B cell (primary cell): ENCODE results near the gene SDK2. TPM values are rescaled to one million over a fixed set of nuclear protein-coding genes. Genes with fewer than 3 reads are reported as not detected.

Experiments
- ATAC-seq: fragments of 200-7000 bp; cut with Tn5 transposase; one replicate; pipeline ENCODE4 v1.10.0; 2021; ENCODE audit warnings: low read depth, mild to moderate bottlenecking, moderate number of reproducible peaks, moderate library complexity
- CTCF ChIA-PET: fragments of 350-600 bp; sonication (Branson Sonifier 250); formaldehyde crosslinking; loops from one replicate; lab custom pipeline; 2021; ENCODE audit warnings: antibody characterized with exemption, inconsistent platforms; lab: Charles Lee
- POLR2A ChIA-PET: fragments of 350-600 bp; sonication (Branson Sonifier 250); formaldehyde crosslinking; loops from one replicate; lab custom pipeline; 2021; ENCODE audit warnings: antibody characterized with exemption; lab: Charles Lee
- DNase-seq: peaks from one replicate; pipeline ENCODE4 v3.0.0; 2013
- H2AFZ ChIP-seq: 2 replicates; pipeline ENCODE4 v1.6.1; 2012; ENCODE audit warnings: mild to moderate bottlenecking, low read depth, low read length; ENCODE audit not compliant: insufficient read depth, poor library complexity, severe bottlenecking
- H3K27ac ChIP-seq, 2 donors: 1 replicate in 1 of 2; 2 replicates in 1 of 2; pipeline ENCODE4 v1.5.1; 2012 to 2013; ENCODE audit warnings: low read length in 2 of 2, mild to moderate bottlenecking in 2 of 2, moderate library complexity in 1 of 2
- H3K27me3 ChIP-seq, 4 experiments: fragments of 200-600 bp in 1 of 4; sonication (generic) in 1 of 4; replicated peaks in 1 of 4; 1 replicate in 2 of 4; 2 replicates in 2 of 4; pipeline versions ENCODE4 v1.6.1 to v1.7.0; 2013 to 2016; ENCODE audit warnings: low read length in 3 of 4, mild to moderate bottlenecking in 2 of 4, mixed read lengths in 1 of 4, moderate library complexity in 1 of 4; ENCODE audit not compliant: insufficient read depth in 4 of 4, control insufficient read depth in 3 of 4; ENCODE audit errors: control extremely low read depth in 1 of 4
- H3K36me3 ChIP-seq, 2 experiments: replicated peaks in 1 of 2; 1 replicate in 1 of 2; 2 replicates in 1 of 2; pipeline versions ENCODE4 v1.6.1 to v1.7.1; 2013; ENCODE audit warnings: low read length in 1 of 2; ENCODE audit not compliant: insufficient read depth in 2 of 2, control insufficient read depth in 1 of 2; ENCODE audit errors: control extremely low read depth in 1 of 2, extremely low read depth in 1 of 2
- H3K4me1 ChIP-seq, 2 donors: fragments of 200-600 bp in 1 of 2; sonication (generic) in 1 of 2; 1 replicate in 1 of 2; 2 replicates in 1 of 2; pipeline versions ENCODE4 v1.5.1 to v1.6.1; 2013 to 2017; ENCODE audit warnings: low read length in 2 of 2; ENCODE audit not compliant: control insufficient read depth in 2 of 2, insufficient read depth in 2 of 2
- H3K4me2 ChIP-seq: replicated peaks from 2 replicates; pipeline ENCODE3; 2012; ENCODE audit warnings: mild to moderate bottlenecking, low read depth, low read length; ENCODE audit not compliant: poor library complexity, severe bottlenecking
- H3K4me3 ChIP-seq, 5 experiments: fragments of 200-600 bp in 1 of 5; sonication (generic) in 1 of 5; 1 replicate in 3 of 5; 2 replicates in 2 of 5; pipeline versions ENCODE4 v1.5.1 to v1.7.0; 2011 to 2016; ENCODE audit warnings: low read length in 4 of 5, mild to moderate bottlenecking in 4 of 5, low read depth in 2 of 5, control low read depth in 1 of 5, moderate library complexity in 1 of 5; ENCODE audit not compliant: insufficient read depth in 1 of 5; ENCODE audit errors: control extremely low read depth in 1 of 5, extremely low read depth in 1 of 5
- H3K79me2 ChIP-seq: fragments of 200-600 bp; sonication (generic); one replicate; pipeline ENCODE4 v1.6.0; 2016; ENCODE audit warnings: low read length; ENCODE audit not compliant: control insufficient read depth, insufficient read depth
- H3K9ac ChIP-seq: fragments of 200-600 bp; sonication (generic); 2 replicates; pipeline ENCODE4 v1.6.1; 2017; ENCODE audit warnings: mild to moderate bottlenecking, low read length, moderate library complexity
- H3K9me3 ChIP-seq, 3 donors: one replicate each; pipeline versions ENCODE4 v1.6.1 to v1.7.1; 2013; ENCODE audit warnings: low read length in 2 of 3; ENCODE audit not compliant: control insufficient read depth in 2 of 3, insufficient read depth in 1 of 3; ENCODE audit errors: control extremely low read depth in 1 of 3
- H4K20me1 ChIP-seq: 2 replicates; pipeline ENCODE4 v1.6.0; 2012; ENCODE audit warnings: mild to moderate bottlenecking, low read length; ENCODE audit not compliant: insufficient read depth, control insufficient read depth, poor library complexity, severe bottlenecking
- H3K27ac Mint-ChIP-seq: one replicate; pipeline ENCODE4 v1.8.0; 2021; ENCODE audit warnings: mixed read lengths
- H3K27me3 Mint-ChIP-seq: one replicate; pipeline ENCODE4 v1.8.0; 2021; ENCODE audit warnings: mixed read lengths
- H3K4me1 Mint-ChIP-seq: one replicate; pipeline ENCODE4 v1.8.0; 2021; ENCODE audit warnings: mixed read lengths
- H3K4me3 Mint-ChIP-seq: one replicate; pipeline ENCODE4 v1.8.0; 2021; ENCODE audit warnings: mixed read lengths
- H3K9me3 Mint-ChIP-seq: one replicate; pipeline ENCODE4 v1.8.0; 2022; ENCODE audit warnings: mixed read lengths; ENCODE audit not compliant: insufficient read depth
- EZH2 ChIP-seq: IDR thresholded peaks from 2 replicates; pipeline ENCODE4 v1.6.1; 2012; ENCODE audit warnings: borderline replicate concordance, low read depth, mild to moderate bottlenecking, moderate library complexity, low read length; ENCODE audit not compliant: insufficient read depth, poor library complexity, severe bottlenecking
- WGBS: methylation state at CpG from one replicate; pipeline ENCODE4 v1.1.5; 2013; ENCODE audit warnings: missing lambda C conversion rate; ENCODE audit not compliant: insufficient coverage; 5-methylcytosine and 5-hydroxymethylcytosine counted together
- intact Hi-C: fragments of 100-400 bp; cut with micrococcal nuclease; formaldehyde crosslinking; loops from one replicate; pipeline ENCODE4 v1.10.0; 2022
- polyA plus RNA-seq: library from polyadenylated mRNA; depleted of rRNA; stranded (reverse); fragments of >200 nt; gene quantifications from 2 replicates; pipeline ENCODE4 v1.2.3, GENCODE V29; 2012
- total RNA-seq, 2 donors: library from RNA; stranded (reverse); fragments of 120-200 nt in 1 of 2; gene quantifications; 1 replicate in 1 of 2; 2 replicates in 1 of 2; pipeline versions ENCODE4 v1.2.3 to v1.2.4, GENCODE V29; 2013 to 2022
- TF ChIP-seq, protein P1 (sequence below): fragments of 200-600 bp; IDR thresholded peaks from one replicate; pipeline ENCODE4 v1.8.0; 2022; ENCODE audit warnings: antibody characterized with exemption, mild to moderate bottlenecking

The SDK2 gene
- total and polyA plus RNA-seq, 2 donors (not counting 1 experiment from before 2014, with no cell fraction given): 3.2 to 13.0 TPM

DNA sequence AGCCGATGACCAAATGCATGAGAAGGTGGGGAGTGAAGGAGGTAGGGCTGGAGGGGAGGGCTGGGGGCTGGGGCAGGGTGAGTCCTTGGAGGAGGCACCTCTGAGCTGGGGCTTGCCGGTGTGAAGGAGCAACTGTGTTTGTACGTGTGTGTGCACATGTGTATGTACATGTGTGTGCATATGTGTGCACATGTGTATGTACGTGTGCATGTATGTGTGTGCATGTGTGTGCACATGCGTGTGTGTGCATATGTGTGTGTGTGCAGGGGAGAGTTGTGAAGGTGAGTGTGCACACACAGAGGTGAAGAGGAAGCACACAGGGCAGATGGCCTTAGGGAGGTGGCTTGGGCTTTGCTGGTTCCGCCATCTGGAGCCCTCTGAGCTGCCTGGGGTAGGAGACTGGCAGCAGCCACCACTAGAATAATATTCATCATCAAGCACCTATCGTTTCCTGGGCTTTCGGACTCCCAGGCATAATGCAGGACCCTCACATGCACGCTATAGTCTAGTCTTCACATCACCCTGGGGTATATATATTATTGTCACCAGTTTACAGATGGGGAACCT is 211.5 kb downstream of the SDK2 start:
- intact Hi-C loops: no loop called here

More for the DNA sequence above, 211.5 kb downstream of the SDK2 start:
- H3K27ac ChIP-seq: no peak overlapping the region
- WGBS: 93% methylated on average over 5 of the region's 9 CpGs
- no peak overlapping the region for H3K4me3 ChIP-seq
- ATAC-seq (no peak), DNase-seq (no peak)
- H3K27me3 ChIP-seq: no peaks in the 10 kb centered on the region
- POLR2A ChIA-PET: no interaction called here
- H3K4me3 Mint-ChIP-seq: no peak overlapping the region
- no peak overlapping the region for H2AFZ ChIP-seq
- TF ChIP-seq EZH2: no peak
- TF ChIP-seq, protein P1, sequence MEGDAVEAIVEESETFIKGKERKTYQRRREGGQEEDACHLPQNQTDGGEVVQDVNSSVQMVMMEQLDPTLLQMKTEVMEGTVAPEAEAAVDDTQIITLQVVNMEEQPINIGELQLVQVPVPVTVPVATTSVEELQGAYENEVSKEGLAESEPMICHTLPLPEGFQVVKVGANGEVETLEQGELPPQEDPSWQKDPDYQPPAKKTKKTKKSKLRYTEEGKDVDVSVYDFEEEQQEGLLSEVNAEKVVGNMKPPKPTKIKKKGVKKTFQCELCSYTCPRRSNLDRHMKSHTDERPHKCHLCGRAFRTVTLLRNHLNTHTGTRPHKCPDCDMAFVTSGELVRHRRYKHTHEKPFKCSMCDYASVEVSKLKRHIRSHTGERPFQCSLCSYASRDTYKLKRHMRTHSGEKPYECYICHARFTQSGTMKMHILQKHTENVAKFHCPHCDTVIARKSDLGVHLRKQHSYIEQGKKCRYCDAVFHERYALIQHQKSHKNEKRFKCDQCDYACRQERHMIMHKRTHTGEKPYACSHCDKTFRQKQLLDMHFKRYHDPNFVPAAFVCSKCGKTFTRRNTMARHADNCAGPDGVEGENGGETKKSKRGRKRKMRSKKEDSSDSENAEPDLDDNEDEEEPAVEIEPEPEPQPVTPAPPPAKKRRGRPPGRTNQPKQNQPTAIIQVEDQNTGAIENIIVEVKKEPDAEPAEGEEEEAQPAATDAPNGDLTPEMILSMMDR: no peak
- CTCF ChIA-PET: interaction anchor here (0.7 to 6.0 kb wide), 3 partner anchors 213 to 279 kb away, joined by 3 to 58 read pairs (median 4); partner anchors contain the start of gene SDK2
- H3K27ac Mint-ChIP-seq: no peak overlapping the region
- no peak overlapping the region for H3K9ac ChIP-seq
- H3K4me1 Mint-ChIP-seq: peaks cover 11% of the 10 kb centered on the region
- peaks cover 0 to 4% of the 10 kb centered on the region in 2 experiments for H3K36me3 ChIP-seq
- H3K79me2 ChIP-seq: no peaks in the 10 kb centered on the region
- H3K4me2 ChIP-seq: no peak overlapping the region
- H3K27me3 Mint-ChIP-seq: peaks cover 3% of the 10 kb centered on the region
- H3K9me3 Mint-ChIP-seq: no peaks in the 10 kb centered on the region
- H3K9me3 ChIP-seq: no peaks in the 10 kb centered on the region
- H4K20me1 ChIP-seq: no peaks in the 10 kb centered on the region
- peaks cover 0 to 8% of the 10 kb centered on the region in 2 donors for H3K4me1 ChIP-seq
